Loucy (cell line): ENCODE data around the gene SGCA.

Source experiments
- H2AFZ ChIP-seq: fragments of 200-600 bp; sonication (generic); 2 replicates; pipeline ENCODE4 v1.6.0; 2016; ENCODE audit warnings: antibody characterized with exemption, mild to moderate bottlenecking, low read length, moderate library complexity
- H3F3A ChIP-seq: fragments of 200-600 bp; 2 replicates; pipeline ENCODE4 v1.6.0; 2016; ENCODE audit warnings: antibody characterized with exemption, low read depth, mild to moderate bottlenecking
- H3K27me3 ChIP-seq: fragments of 200-600 bp; sonication (generic); 2 replicates; pipeline ENCODE4 v1.6.1; 2014; ENCODE audit warnings: low read length, mild to moderate bottlenecking; ENCODE audit not compliant: insufficient read depth, poor library complexity, severe bottlenecking
- H3K36me3 ChIP-seq: fragments of 200-600 bp; sonication (generic); 2 replicates; pipeline ENCODE4 v1.6.1; 2016; ENCODE audit warnings: low read length; ENCODE audit not compliant: insufficient read depth
- H3K4me1 ChIP-seq: fragments of 200-600 bp; sonication (generic); 2 replicates; pipeline ENCODE4 v1.5.1; 2014; ENCODE audit warnings: low read length, mild to moderate bottlenecking; ENCODE audit not compliant: insufficient read depth, poor library complexity, severe bottlenecking
- H3K4me2 ChIP-seq: fragments of 200-600 bp; sonication (generic); 2 replicates; pipeline ENCODE4 v1.6.0; 2014; ENCODE audit warnings: antibody characterized with exemption, low read length, low read depth, mild to moderate bottlenecking; ENCODE audit not compliant: poor library complexity, severe bottlenecking
- H3K4me3 ChIP-seq: fragments of 200-600 bp; sonication (generic); 2 replicates; pipeline ENCODE4 v1.5.1; 2014; ENCODE audit warnings: low read length, mild to moderate bottlenecking, mixed read lengths; ENCODE audit not compliant: poor library complexity, severe bottlenecking
- H3K79me2 ChIP-seq: fragments of 200-600 bp; sonication (generic); 2 replicates; pipeline ENCODE4 v1.6.1; 2014; ENCODE audit warnings: low read length; ENCODE audit not compliant: insufficient read depth
- H3K9ac ChIP-seq: fragments of 200-600 bp; sonication (generic); 2 replicates; pipeline ENCODE4 v1.6.0; 2014; ENCODE audit warnings: mild to moderate bottlenecking, low read depth, low read length, moderate library complexity; ENCODE audit not compliant: poor library complexity, severe bottlenecking
- H3K9me2 ChIP-seq: fragments of 200-600 bp; sonication (generic); replicated peaks from 2 replicates; pipeline ENCODE4 v1.6.1; 2016; ENCODE audit warnings: low read depth, low read length, mixed read lengths
- H3K9me3 ChIP-seq: fragments of 200-600 bp; sonication (generic); 2 replicates; pipeline ENCODE4 v1.6.1; 2014; ENCODE audit warnings: mild to moderate bottlenecking, antibody characterized with exemption, low read length, low read depth; ENCODE audit not compliant: insufficient read depth
- H4K20me1 ChIP-seq: fragments of 200-600 bp; sonication (generic); 2 replicates; pipeline ENCODE4 v1.6.0; 2014; ENCODE audit warnings: antibody characterized with exemption, low read length, mild to moderate bottlenecking; ENCODE audit not compliant: insufficient read depth, poor library complexity, severe bottlenecking
- CTCF ChIP-seq: fragments of 200-600 bp; sonication (generic); conservative IDR thresholded peaks from 2 replicates; pipeline ENCODE4 v1.5.1; 2014; ENCODE audit warnings: mild to moderate bottlenecking, antibody characterized with exemption, low read length
- EZH2phosphoT487 ChIP-seq: fragments of 200-600 bp; IDR thresholded peaks from 2 replicates; pipeline ENCODE4 v1.6.1; 2018; ENCODE audit warnings: antibody characterized with exemption, mild to moderate bottlenecking, moderate library complexity, borderline replicate concordance

SGCA gene

GRCh38 chr17:50209133-50209471, 43.3 kb downstream of the SGCA start:
- no peaks in the 10 kb centered on the region for H3K9me3 ChIP-seq

GRCh38 chr17:50209472-50210239, 43.9 kb downstream of the SGCA start:
- no peak overlapping the region for H3K9ac ChIP-seq
- no peaks in the 10 kb centered on the region for H3K27me3 ChIP-seq
- H2AFZ ChIP-seq, result no peak overlapping the region
- no peaks in the 10 kb centered on the region for H4K20me1 ChIP-seq
- H3K4me2 ChIP-seq, result no peak overlapping the region
- no peaks in the 10 kb centered on the region for H3K36me3 ChIP-seq
- TF ChIP-seq EZH2phosphoT487 (no peak), CTCF (no peak)
- H3F3A ChIP-seq, result no peaks in the 10 kb centered on the region
- no peak overlapping the region for H3K4me3 ChIP-seq
- no peaks in the 10 kb centered on the region for H3K79me2 ChIP-seq
- H3K4me1 ChIP-seq, result peaks cover 3% of the 10 kb centered on the region
- H3K9me3 ChIP-seq, result no peaks in the 10 kb centered on the region
- H3K9me2 ChIP-seq, result no peaks in the 10 kb centered on the region

More at GRCh38 chr17:50209133-50209471, 43.3 kb downstream of the SGCA start:
- Histone ChIP-seq H3K9me2 (no peaks in the 10 kb centered on the region), H3K36me3 (no peaks in the 10 kb centered on the region), H3K4me2 (no peak overlapping the region), H4K20me1 (no peaks in the 10 kb centered on the region), H2AFZ (no peak overlapping the region), H3K4me1 (peaks cover 3% of the 10 kb centered on the region), H3F3A (no peaks in the 10 kb centered on the region), H3K79me2 (no peaks in the 10 kb centered on the region), H3K4me3 (no peak overlapping the region), H3K9ac (no peak overlapping the region), H3K27me3 (no peaks in the 10 kb centered on the region)
- no peak for TF ChIP-seq EZH2phosphoT487
- TF ChIP-seq CTCF, result no peak

DNA sequence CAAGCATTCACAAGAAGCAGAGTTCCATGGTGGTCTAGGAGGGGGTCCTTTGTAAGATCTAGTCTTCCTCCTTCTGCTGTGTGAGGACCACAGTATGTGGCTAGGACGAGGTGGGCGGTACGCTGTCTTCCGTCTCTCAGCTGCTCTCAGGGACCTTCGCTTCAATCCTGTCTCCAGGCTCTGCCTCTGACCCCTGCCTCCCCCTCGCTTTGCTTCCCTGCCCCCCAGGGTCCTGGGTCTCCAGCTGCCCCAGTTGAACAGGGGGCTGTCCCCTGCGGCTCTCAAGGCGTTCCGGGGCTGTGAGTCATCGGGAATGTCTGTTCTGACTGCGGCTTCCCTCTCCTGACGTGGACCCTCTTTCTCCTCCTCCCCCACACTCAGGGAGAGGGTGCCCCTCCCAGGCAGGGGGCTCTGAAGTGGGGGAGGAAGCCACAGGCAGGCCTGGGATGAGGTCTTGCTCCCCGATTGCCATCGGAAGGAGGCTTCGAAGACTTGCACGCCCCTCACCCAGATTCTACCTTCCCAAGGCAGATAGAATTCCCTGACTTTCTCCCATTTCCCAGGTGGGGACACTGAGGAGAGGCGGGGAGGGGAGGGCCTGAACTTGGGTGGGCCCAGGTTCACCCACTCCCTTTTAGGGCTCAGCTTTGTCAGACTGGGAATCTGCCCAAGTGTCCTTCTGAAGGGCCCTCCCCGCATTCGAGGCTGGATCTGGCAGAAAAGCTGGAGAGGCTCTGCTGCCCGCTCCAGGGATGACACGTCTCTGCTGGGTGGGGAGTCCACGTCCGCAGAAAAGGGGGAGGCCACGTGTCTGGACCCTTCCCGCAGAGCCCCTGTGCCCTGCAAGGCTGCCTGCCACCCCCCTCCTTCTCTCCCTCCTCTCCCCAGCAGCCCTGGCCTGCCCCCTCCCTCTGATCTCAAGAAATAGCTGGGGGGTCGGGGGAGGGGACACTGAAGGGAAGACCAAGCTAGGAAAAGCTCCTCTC, 44.7 kb downstream of the SGCA start:
- Histone ChIP-seq H3K4me1 (peaks cover 3% of the 10 kb centered on the region), H3F3A (no peaks in the 10 kb centered on the region), H3K9me3 (no peaks in the 10 kb centered on the region), H3K9me2 (no peaks in the 10 kb centered on the region), H3K27me3 (no peaks in the 10 kb centered on the region), H4K20me1 (no peaks in the 10 kb centered on the region), H3K79me2 (no peaks in the 10 kb centered on the region), H3K4me3 (no peak overlapping the region), H3K9ac (no peak overlapping the region), H2AFZ (no peak overlapping the region), H3K36me3 (no peaks in the 10 kb centered on the region), H3K4me2 (no peak overlapping the region)
- TF ChIP-seq CTCF (no peak), EZH2phosphoT487 (no peak)
